GM21619 (cell line): ENCODE data around the gene HECTD4.
A peak's percentile ranks its signal among the peaks of the same experiment; 100 is the strongest.
"Not testable (repeated sequence)": the region's sequence is repeated elsewhere in the genome, so short reads cannot be mapped to it uniquely, and the experiment has no call there.

ENCODE experiments used
- ATAC-seq: cut with Tn5 transposase; IDR thresholded peaks from one replicate; pipeline ENCODE4 v1.9.1; 2021; ENCODE audit not compliant: unreplicated experiment

Gene HECTD4, protein sequence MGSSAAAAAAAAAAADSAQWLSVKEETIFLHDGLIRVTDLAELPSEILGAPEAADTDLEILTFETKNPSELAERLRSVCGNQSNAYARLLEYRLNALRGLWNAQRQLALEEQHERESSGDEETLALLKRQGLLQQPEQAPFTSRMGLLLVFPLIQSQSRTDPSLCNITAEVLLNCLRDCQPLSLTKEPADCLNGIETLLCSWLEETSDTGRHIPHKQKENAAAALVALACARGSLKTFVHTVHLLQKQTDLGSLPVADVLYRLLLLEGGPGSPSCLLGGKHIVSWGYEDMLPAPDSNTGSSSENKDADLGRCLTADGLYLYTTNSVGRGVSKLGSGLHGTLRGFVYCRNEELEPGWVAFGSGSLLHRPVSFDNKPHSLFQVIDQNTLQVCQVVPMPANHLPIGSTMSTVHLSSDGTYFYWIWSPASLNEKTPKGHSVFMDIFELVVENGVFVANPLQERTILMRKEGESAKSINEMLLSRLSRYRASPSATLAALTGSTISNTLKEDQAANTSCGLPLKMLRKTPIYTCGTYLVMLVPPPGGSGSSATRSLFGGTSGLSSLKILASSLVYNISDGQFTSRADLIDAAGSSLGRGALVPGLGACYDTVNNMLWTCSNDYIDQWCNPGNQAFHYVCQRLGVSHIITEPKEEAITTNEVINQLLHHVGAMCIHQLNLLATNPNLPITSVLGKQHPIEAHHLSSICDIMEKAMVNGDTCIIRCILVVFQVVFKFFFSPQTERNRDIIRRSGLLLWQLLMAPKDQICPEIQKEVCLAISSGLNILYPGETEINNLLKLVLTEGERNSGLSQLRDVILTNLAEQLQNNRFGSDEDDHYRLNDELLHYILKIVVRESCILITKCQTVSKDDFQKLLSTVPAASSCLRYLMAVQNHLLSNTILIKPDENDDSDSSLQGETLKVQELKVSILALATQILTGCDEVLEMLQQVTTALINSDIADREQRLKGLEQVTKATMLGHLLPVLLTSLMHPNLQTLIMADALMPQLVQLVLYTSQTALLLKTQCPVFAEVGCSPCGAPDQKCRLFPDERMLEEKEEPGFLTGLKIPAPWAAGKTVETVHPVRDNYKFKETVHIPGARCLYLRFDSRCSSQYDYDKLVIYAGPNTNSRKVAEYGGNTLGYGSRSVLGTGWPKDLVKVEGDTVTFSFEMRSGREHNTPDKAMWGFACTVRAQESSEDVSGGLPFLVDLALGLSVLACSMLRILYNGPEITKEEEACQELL (N-terminal part only)

DNA sequence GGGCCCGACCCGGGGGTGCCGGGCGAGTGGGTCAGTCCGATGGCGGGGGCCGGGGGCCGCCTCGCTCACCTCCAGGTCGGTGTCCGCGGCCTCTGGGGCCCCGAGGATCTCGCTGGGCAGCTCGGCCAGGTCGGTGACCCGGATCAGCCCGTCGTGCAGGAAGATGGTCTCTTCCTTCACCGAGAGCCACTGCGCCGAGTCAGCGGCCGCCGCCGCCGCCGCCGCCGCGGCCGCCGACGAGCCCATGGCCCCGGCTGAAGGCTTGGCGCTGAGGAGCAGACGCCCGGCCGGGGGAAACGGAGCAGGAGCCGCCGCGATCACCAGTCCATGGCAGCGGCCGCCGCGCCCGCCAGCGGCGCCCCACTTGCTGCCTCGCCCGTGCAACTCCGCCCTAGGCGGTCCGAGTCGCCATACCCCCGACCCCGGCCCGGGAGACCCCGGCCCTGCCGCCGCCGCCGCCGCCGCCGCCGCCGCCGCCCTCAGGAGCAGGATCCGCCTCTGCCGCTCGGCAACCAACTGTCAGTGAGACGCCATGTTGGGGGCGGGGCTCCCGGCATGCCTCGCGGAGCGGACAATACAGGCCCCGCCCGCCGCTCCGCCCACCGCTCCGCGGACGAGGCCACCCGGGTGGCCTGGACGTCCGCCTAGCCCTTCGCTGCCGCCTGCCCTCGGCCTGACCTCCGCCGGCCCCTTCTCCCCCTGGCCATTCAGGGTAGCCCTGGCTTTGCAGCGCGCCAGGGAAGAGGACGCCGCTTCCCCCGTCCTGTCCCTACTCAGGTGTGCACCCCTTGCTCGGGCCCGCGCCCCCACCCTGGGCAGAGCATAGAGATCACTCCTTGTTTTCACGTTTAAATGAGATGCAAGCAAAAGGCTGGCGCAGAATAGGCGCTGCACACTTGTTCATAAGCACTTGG is at the start of gene HECTD4:
HECTD4 (minus strand) TSS at position 549 of the 914 bp plus-strand sequence; CDS start at position 246, 303 bp downstream.
- ATAC-seq: peak; percentile 89

DNA sequence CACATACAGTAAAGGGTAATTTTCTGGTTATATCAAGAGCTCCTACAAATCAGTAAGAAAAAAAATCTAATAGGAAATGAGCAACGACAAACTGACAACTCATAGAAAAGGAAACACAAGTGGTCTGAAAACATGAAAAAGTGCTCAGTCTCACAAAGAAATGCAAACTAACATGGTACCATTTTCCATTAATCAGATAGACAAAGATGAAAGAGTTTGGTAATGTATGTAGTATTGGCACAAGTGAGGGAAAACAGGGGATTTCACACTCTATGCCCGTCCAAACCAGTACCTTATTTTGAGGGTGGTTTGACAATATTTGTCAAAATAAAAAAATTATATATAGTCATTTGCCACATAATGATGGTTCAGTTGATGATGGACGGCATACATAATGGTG is 49.7 kb upstream of the HECTD4 start:
- no peak for ATAC-seq

DNA sequence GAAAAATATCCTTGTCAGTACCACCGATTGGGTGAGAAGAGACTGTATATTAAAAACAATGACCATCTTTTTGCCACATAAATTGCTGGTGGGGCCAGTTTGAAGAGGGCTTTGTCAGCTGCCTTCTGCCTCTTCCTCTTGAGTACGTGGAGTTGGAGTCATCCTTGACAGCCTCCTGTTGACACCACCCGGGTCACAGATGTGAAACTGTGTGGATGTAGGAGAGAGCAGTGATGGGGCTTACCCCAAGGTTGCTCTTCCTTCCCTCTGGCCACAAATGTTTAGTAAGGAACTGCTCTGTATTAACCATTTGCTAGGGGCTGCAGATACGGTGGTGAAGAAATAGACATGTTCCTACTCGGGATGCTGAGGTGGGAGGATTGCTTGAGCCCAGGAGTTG is 48.7 kb upstream of the HECTD4 start:
- no peak for ATAC-seq

DNA sequence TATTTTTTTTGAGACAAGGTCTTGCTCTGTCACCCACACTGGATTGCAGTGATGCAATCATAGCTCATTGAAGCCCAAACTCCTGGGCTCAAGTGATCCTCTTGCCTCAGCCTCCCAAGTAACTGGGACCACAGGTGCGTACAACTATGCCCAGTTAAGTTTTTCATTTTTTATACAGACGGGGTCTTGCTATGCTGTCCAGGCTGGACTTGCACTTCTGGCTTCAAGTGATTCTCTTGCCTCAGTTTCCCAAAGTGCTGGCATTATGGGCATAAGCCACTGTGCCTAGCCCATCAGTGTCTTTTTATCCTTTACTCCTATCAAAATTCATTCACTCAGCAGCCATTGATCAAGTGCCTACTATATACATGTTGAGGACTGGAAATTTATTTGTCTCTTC is 45.5 kb upstream of the HECTD4 start:
- no peak for ATAC-seq

DNA sequence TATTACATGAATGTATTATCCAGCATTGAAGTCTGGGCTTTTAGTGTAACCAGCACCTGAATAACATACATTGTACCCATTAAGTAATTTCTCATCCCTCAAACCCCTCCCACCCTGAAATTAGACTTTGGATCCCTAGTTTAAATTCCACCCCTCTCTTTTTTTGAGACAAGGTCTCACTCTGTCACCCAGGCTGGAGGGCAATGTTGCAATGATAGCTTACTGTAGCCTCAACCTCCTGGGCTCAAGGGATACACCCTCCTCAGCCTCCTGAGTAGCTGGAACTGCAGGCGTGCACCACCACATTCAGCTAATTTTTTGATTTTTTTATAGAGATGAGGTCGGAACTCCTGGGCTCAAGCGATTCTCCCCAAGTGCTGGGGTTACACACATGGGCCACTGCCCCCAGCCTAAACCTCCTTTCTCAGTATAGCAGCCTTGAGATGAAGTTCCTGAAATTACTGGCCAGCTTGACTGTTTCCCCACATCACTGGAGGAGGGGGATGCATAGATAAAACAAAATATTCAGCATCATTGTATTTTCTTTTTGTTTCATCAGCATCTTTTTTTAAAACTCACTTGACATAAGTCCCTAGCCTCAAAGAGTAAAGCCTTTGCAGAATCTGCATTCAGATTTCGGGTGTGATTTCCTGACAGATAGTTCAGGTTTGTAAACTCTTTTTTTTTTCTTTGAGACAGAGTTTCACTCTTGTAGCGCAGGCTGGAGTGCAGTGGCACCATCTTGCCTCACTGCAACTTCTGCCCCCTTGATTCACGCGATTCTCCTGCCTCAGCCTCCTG is 43.6 kb upstream of the HECTD4 start:
- no peak for ATAC-seq

DNA sequence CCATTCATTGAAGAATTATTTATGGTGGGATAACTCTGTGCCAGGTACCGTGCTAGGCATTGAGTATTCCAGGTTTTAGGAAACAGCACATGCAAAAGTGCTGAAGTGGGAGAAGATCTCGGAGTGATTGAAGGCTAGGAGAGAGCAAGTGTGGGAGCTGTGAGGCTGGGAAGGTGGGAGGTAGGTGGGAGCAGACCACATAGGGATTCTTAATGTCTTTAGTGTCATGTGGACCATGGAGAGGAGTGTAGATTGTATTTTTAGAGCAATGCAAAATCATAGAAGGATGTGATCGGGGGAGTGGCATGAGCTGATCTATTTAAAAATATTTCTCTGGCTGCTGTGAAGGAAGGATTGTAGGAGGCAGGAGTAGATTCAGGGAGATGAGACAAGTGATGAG is 41.9 kb upstream of the HECTD4 start:
- ATAC-seq: no peak

DNA sequence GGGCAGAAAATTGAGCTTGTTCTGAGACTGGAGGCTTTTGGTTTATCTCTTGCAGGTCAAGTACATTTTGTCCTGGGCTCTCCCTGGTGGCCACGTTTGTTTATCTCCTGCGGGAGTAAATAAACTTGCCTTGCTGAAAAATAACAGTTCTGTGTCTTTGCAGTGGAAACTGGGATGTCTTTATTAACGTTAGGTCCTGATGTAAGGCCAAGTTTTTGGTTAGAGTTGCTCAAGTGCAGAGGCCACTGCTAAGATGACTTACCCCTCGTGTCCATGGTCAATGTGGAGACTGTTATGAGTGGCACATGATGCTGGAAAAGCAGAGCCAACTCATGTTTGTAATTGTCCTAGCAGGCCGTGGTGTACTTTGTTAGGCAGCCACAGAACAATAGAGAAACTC is 40.3 kb upstream of the HECTD4 start:
- ATAC-seq: no peak

DNA sequence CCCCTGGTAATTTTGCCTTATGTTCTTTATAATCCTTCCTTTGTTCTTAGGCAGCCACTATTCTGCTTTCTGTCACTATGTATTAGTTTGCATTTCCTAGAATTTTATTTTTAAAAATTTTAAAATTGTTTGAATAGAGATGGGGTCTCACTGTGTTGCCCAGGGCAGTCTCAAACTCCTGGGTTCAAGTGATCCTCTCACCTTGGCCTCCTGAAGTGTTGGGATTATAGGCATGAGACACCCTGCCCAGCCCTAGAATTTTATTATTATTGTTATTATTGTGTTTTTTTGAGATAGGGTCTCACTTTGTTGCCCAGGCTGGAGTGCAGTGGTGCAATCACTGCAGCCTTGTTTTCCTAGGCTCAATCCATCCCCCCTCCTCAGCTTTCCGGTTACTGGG is 39.1 kb upstream of the HECTD4 start:
- no peak for ATAC-seq

DNA sequence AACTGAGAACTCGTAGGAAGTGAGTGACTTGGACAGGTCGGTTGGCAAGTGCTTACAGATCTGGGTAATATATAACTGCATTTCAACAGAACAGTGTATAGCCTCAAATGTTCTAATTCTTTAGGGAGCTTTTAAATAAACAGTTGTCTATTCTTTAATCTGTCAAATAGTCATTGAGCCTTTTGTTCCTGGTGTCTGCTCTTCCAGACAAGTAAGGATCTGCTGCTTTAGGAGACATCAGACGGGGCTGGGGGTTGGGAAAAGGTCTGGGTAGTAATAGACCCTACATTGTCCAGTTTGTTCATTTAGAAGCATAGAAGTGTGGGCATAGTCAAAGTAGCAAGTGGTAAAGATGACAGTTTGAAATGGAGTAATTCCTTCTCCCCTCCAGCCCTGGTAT is 38.5 kb upstream of the HECTD4 start:
- no peak for ATAC-seq

DNA sequence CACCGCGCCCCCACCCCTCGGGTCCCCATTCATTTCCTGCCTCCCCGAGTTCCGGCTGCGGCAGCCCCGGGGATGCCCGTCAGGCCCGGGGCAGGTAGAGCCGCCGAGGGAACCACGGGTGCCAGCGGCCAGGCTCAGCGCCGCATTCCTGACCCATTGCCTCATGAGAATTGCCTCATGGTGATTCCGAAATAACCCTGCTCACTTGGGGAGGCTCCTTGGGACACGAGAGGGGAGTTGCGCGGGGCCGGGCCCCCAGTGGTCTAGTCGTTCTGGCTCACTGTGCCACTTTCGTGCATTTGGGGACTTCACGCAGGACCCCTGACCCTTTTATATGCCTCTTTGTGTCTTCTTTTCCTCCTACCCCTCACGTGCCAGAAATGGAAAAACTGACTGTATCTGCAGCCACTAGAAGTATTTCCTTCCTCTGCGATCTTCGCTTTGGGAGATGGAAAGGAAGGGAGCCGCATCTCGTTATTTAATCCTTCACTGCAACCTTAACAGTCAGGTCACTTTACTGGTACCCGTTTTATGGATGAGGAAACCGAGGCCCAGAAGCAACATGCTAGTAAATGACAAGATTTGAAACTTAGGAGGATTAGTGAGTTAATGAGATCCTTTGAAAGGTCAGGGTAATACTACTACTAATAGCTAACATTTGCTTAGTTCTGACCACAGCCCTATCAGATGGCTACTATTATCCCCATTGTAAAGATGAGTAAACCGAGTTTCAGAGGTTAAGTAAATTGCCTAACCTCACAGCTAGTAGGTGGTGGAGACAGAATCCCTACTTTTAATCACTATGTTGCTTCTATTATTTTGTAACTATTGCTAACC is 37.3 kb upstream of the HECTD4 start:
- ATAC-seq: peak; percentile 43

DNA sequence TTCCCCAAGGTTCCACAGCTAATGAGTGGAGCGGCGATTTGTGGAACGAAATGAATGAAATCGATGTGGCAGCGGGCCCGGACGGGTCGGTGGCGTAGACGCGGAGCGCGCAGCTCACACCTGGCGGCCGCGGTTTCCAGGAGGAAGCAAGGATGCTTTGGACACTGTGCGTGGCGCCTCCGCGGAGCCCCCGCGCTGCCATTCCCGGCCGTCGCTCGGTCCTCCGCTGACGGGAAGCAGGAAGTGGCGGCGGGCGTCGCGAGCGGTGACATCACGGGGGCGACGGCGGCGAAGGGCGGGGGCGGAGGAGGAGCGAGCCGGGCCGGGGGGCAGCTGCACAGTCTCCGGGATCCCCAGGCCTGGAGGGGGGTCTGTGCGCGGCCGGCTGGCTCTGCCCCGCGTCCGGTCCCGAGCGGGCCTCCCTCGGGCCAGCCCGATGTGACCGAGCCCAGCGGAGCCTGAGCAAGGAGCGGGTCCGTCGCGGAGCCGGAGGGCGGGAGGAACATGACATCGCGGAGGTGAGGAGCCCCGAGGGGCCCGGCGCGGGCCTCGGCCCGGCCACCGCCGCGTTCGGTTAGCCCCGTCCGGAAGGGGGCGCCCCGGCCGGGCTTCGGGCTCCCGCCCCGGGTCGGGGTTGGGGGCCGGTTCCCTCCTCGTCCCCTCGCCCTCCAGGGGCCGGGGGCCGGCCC is 36.5 kb upstream of the HECTD4 start, which contains the start of gene PTPN11:
PTPN11 (plus strand) TSS at position 340 of the 689 bp plus-strand sequence; CDS start at position 505, 165 bp downstream.
- ATAC-seq: peak; percentile 77

DNA sequence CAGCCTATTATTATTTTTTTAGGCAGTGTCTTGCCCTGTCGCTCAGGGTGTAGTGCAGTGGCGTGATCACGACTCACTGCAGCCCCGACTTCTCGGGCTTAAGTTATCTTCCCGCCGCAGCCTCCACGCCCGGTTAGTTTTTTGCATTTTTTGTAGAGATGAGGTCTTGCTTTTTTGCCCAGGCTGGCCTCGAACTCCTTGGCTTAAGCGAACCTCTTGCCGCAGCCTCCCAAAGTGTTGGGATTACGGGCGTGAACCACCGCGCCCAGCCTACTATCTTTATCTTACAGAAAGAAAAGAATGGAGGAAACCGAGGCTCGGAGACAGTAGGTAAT is 36.0 kb upstream of the HECTD4 start:
- ATAC-seq: peak; percentile 22

DNA sequence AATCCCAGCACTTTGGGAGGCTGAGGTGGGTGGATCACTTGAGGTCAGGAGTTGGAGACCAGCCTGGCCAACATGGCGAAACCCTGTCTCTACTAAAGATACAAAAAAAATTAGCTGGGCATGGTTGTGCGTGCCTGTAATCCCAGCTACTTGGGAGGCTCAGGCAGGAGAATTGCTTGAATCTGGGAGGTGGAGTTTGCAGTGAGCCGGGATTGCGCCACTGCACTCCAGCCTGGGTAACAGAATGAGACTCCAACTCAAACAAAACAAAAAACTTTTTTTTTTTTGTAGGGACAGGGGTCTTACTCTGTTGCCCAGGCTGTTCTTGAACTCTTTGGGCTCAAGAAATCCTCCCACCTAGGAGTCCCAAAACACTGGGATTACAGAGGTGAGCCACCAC is 33.2 kb upstream of the HECTD4 start:
- not testable (repeated sequence) for ATAC-seq

DNA sequence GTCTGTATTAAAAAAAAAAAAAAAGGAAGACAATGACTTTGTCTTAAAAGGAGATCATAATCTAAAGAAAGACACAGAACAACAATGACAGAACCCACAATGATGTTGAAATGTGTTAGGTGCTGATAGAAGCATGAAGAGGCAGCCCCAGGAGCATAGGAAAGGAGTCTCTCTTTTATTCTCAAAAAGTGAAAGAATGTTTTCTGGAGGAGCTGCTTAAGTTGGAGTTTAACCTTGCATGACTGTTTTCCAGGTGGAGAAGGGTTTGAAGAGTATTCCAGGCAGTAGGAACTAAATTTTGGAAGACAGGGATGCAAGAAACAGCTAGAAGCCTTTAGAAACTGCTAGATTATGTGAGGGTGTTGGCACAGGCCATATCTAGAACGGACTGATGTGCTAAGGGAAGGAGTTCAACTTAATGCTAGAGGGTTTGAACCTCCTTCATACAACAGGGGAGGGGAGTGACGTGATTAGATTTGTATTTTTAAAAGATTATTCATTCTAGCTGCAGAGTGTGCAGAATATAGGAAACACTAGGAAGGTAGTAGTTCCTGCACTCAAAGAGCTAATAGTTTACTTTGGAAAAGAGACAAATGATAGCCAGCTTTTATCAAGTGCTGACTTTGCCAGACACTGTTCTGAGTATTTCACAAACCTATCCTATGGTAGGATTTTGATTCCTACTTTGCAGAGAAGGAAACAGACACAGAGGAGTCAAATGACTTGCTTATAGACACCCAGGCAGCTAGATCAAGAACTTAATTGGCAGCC is 31.8 kb upstream of the HECTD4 start:
- no peak for ATAC-seq

DNA sequence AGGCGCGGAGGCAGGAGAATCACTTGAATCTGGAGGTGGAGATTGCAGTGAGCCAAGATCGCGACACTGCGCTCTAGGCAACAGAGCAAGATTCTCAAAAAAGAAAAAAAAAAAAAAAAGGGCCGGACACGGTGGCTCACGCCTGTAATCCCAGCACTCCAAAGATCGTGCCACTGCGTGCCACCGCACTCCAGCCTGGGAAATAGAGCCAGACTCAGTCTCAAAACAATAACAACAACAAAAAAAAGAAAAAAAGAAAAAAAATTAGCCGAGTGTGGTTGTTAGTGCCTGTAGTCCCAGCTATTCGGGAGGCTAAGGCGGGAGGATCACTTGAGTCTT is 27.6 kb upstream of the HECTD4 start:
- no peak for ATAC-seq

DNA sequence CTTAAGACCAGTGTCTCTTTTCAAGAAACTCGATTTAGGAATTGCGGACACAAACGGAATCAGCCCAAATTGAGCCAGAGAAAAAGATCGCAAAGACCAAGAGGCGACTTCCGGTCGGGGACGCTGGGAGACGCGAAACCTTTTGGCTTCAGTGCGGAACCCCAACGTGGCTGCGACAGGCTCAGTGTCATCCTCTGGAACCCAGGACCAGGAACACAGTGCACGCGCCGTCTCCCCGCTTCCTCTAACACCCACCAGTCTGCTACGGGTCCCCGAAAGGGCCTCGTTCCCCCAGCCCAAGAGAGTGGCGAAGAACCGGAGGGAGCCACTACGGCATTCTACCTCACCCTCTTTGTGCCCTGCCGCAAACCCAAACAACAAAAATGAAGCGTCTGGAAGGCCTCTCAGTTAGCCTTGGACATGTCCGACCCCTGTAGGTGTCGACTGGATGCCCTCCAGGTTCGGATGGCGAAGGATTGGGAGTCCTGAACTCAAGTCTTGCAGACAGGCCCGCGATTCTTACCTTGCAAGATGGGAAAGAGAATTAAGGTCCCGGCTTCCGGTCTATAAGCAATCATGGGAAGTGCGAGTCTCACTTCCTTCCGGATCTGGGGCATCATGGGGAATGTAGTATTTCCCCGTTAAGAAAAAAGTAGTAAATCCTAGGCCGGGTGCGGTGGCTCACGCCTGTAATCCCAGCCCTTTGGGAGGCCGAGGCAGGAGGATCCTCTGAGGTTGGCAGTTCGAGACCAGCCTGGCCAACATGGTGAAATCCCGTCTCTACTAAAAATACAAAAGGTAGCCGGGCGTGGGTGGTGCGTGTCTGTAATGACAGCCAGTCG is 27.1 kb upstream of the HECTD4 start, which contains the start of gene RPL6:
RPL6 (minus strand) TSS at position 542 of the 842 bp plus-strand sequence. CDS start 949 bp downstream, outside the sequence.
- peak; percentile 88 for ATAC-seq
